Stimulated activated effector memory CD8-positive, alpha-beta T cell treated with anti-CD3 and anti-CD28 coated beads, Interleukin-12 subunit alpha, Interleukin-12 subunit beta, amount 100 ng/mL, for 72 hours (primary cell): ENCODE measurements around the gene INSYN2B.

Source experiments
- ATAC-seq: fragments of 150-1000 bp; cut with Tn5 transposase; 2 replicates; pipeline ENCODE4 v1.10.0; 2021
- DNase-seq, 2 donors: peaks; one replicate each; pipeline ENCODE4 v3.0.0; 2021 to 2022; ENCODE audit warnings: low spot score in 2 of 2
- H3K27ac Mint-ChIP-seq: one replicate; pipeline ENCODE4 v1.8.0; 2022; ENCODE audit warnings: mild to moderate bottlenecking, mixed read lengths
- H3K36me3 Mint-ChIP-seq: one replicate; pipeline ENCODE4 v1.8.0; 2022; ENCODE audit warnings: mild to moderate bottlenecking, mixed read lengths
- H3K4me1 Mint-ChIP-seq: one replicate; pipeline ENCODE4 v1.8.0; 2022; ENCODE audit warnings: mixed read lengths
- H3K4me3 Mint-ChIP-seq: one replicate; pipeline ENCODE4 v1.8.0; 2022; ENCODE audit warnings: mild to moderate bottlenecking, mixed read lengths
- H3K9me3 Mint-ChIP-seq: one replicate; pipeline ENCODE4 v1.8.0; 2022; ENCODE audit warnings: mixed read lengths

Gene INSYN2B

DNA sequence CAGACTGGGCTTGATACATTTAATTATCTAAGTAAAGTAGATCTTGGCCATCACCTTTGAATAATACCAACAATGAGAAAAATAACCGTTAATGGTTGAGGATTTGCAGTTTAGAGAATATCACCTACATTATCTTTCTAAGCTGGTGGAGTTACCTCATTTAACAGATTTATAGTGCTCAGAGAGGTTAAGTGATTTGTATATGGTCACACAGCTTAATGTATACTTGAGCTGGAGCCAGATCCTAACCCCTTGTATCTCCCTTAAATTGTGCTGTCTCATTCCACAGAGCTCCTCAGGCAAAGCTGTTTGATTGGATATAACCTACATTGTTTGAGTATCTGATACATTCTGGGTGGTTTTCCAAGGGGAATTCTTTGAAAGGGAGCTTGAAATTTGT is 57.8 kb downstream of the INSYN2B start:
- no peak for ATAC-seq
- H3K27ac Mint-ChIP-seq, result peak overlapping the region; percentile 43

GRCh38 chr5:169921949-169922348 is 58.3 kb downstream of the INSYN2B start:
- Mint-ChIP-seq H3K9me3 (no peaks in the 10 kb centered on the region), H3K36me3 (peaks cover 17% of the 10 kb centered on the region), H3K27ac (no peak overlapping the region), H3K4me1 (peaks cover 49% of the 10 kb centered on the region), H3K4me3 (no peak overlapping the region)
- ATAC-seq, result no peak
- DNase-seq, result no peak

More for the DNA sequence above, 57.8 kb downstream of the INSYN2B start:
- Mint-ChIP-seq H3K9me3 (no peaks in the 10 kb centered on the region), H3K4me1 (peaks cover 49% of the 10 kb centered on the region), H3K36me3 (peaks cover 12% of the 10 kb centered on the region), H3K4me3 (no peak overlapping the region)
- DNase-seq, result no peak

DNA sequence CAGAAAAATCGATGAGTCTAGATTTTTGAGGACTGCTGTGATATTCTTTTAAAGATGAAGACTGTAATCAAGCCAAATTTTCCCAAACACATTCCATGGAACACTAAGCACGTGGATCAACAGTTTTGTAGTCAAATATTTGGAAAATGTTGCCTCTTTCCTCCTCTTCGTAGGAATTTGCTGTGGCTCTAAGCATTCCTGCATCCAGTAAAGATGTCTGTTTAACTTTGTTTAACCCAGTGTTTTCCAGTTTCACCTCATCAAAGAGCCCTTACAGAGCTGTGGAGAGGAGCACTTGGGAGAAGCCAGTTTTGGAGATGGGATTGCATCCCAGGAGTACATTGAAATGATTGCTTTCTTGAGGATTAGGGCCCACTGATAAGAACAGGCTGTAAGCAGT is 58.9 kb downstream of the INSYN2B start:
- no peaks in the 10 kb centered on the region for H3K9me3 Mint-ChIP-seq
- ATAC-seq (no peak), DNase-seq (no peak)
- H3K27ac Mint-ChIP-seq, result no peak overlapping the region
- peaks cover 44% of the 10 kb centered on the region for H3K4me1 Mint-ChIP-seq
- H3K4me3 Mint-ChIP-seq, result no peak overlapping the region
- H3K36me3 Mint-ChIP-seq, result peaks cover 17% of the 10 kb centered on the region

DNA sequence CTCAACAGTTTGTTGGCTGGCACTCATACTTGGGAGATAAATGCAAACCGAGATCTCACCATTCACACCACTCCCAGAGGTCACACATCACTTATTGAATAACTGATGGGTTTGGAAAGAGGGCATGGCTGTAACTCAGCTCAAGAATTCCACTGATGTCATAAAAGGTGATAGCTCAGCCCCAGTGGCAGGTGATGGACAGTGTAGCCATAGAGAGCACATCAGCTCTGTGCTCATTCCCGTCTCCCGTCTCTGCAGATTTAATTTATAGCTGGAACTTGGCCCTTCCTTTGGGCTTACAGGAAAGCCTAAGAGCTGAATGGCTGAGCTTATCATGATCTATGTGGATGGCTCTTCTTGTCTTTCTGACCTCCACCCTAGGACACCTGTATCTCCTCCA is 59.8 kb downstream of the INSYN2B start:
- no peak overlapping the region for H3K27ac Mint-ChIP-seq
- H3K36me3 Mint-ChIP-seq, result peaks cover 17% of the 10 kb centered on the region
- DNase-seq (no peak), ATAC-seq (no peak)
- no peak overlapping the region for H3K4me3 Mint-ChIP-seq
- H3K4me1 Mint-ChIP-seq, result peaks cover 40% of the 10 kb centered on the region
- H3K9me3 Mint-ChIP-seq, result no peaks in the 10 kb centered on the region

GRCh38 chr5:169918228-169918627 is 62.1 kb downstream of the INSYN2B start:
- no peak overlapping the region for H3K4me3 Mint-ChIP-seq

GRCh38 chr5:169917500-169917899 is 62.8 kb downstream of the INSYN2B start:
- Mint-ChIP-seq H3K36me3 (peaks cover 8% of the 10 kb centered on the region), H3K27ac (no peak overlapping the region), H3K9me3 (no peaks in the 10 kb centered on the region), H3K4me3 (no peak overlapping the region), H3K4me1 (peaks cover 23% of the 10 kb centered on the region)
- DNase-seq (no peak), ATAC-seq (no peak)

More at GRCh38 chr5:169918228-169918627, 62.1 kb downstream of the INSYN2B start:
- DNase-seq (no peak), ATAC-seq (no peak)
- Mint-ChIP-seq H3K4me1 (peaks cover 23% of the 10 kb centered on the region), H3K27ac (no peak overlapping the region), H3K9me3 (no peaks in the 10 kb centered on the region), H3K36me3 (peaks cover 8% of the 10 kb centered on the region)

GRCh38 chr5:169914766-169915165 is 65.5 kb downstream of the INSYN2B start:
- no peak overlapping the region for H3K27ac Mint-ChIP-seq
- ATAC-seq (no peak), DNase-seq (no peak)
- H3K4me3 Mint-ChIP-seq, result no peak overlapping the region
- peaks cover 16% of the 10 kb centered on the region for H3K36me3 Mint-ChIP-seq
- peaks cover 16% of the 10 kb centered on the region for H3K4me1 Mint-ChIP-seq
- no peaks in the 10 kb centered on the region for H3K9me3 Mint-ChIP-seq

DNA sequence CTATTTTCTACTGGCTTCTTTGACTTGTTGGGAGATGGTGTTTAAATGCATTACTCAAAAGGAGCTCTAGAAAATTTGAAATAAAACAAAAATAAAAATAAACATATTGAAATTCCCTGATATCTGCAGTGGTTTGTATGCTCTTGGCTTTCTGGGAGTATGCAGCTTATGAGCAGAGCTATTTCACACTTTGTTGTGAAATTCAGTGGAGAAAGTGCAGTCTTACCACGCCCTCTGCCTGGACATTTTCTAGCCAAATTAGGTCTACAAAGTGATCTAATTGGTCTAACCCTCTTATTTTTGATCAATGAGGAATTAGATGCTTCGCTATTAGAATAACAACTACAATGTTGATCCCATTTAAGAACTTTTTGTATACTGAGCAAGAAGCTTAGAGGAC is 66.8 kb downstream of the INSYN2B start:
- DNase-seq (no peak), ATAC-seq (no peak)
- Mint-ChIP-seq H3K4me3 (no peak overlapping the region), H3K9me3 (no peaks in the 10 kb centered on the region), H3K27ac (no peak overlapping the region), H3K36me3 (peaks cover 16% of the 10 kb centered on the region), H3K4me1 (peaks cover 9% of the 10 kb centered on the region)

- Mint-ChIP-seq H3K27ac (no peak overlapping the region), H3K9me3 (no peaks in the 10 kb centered on the region), H3K4me3 (no peak overlapping the region), H3K36me3 (peaks cover 8% of the 10 kb centered on the region), H3K4me1 (no peaks in the 10 kb centered on the region)
- no peak for ATAC-seq
- DNase-seq, result no peak
These were observed 68.7 kb downstream of the INSYN2B start for GRCh38 chr5:169911448-169912212.

DNA sequence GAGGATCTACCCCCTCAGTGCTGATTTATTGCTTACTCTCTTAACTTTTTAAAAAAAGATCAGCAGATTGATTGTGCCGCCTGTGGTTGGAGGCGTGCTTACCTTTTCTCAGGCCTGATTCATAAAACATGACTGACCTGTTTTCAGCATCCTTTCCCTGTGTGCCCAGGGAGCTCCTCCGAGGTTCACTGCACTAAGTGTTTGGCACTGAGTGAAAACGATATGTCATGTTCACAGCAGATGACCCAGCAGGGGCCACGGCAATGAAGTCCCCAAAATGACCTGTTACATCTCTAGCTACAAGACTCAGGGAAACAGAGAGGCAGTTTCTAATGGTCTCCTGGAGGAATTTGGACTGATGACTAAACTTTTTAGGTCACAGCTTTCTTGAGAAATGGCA is 69.9 kb downstream of the INSYN2B start:
- ATAC-seq (no peak), DNase-seq (no peak)
- H3K27ac Mint-ChIP-seq, result no peak overlapping the region
- peaks cover 8% of the 10 kb centered on the region for H3K36me3 Mint-ChIP-seq
- H3K4me1 Mint-ChIP-seq, result no peaks in the 10 kb centered on the region
- H3K9me3 Mint-ChIP-seq, result no peaks in the 10 kb centered on the region
- no peak overlapping the region for H3K4me3 Mint-ChIP-seq

DNA sequence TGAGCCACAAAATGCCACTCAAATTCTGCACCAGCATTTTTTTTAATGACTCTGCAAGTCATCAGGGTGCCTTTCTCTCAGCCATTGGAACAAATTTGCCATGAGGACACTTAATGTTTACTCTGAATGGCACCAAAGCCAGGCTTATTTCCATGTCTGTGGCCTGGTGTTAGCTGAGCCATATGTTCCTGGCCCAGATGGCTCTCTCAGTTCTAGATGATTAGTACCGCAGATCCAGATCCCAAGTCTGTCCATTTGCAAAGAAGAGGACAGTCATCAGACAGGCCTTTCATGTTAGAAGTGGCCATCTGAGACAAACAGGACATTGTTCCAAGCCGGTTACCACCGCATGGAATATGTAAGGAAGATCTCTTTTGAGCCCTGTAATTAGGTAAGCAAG is 70.3 kb downstream of the INSYN2B start:
- no peaks in the 10 kb centered on the region for H3K4me1 Mint-ChIP-seq
- ATAC-seq, result no peak
- H3K9me3 Mint-ChIP-seq, result no peaks in the 10 kb centered on the region
- peaks cover 8% of the 10 kb centered on the region for H3K36me3 Mint-ChIP-seq
- no peak for DNase-seq
- H3K4me3 Mint-ChIP-seq, result no peak overlapping the region
- no peak overlapping the region for H3K27ac Mint-ChIP-seq

- Mint-ChIP-seq H3K4me3 (no peak overlapping the region), H3K4me1 (no peaks in the 10 kb centered on the region), H3K9me3 (no peaks in the 10 kb centered on the region), H3K36me3 (peaks cover 8% of the 10 kb centered on the region), H3K27ac (no peak overlapping the region)
- no peak for ATAC-seq
- no peak for DNase-seq
These were observed 71.4 kb downstream of the INSYN2B start for GRCh38 chr5:169908864-169909263.

DNA sequence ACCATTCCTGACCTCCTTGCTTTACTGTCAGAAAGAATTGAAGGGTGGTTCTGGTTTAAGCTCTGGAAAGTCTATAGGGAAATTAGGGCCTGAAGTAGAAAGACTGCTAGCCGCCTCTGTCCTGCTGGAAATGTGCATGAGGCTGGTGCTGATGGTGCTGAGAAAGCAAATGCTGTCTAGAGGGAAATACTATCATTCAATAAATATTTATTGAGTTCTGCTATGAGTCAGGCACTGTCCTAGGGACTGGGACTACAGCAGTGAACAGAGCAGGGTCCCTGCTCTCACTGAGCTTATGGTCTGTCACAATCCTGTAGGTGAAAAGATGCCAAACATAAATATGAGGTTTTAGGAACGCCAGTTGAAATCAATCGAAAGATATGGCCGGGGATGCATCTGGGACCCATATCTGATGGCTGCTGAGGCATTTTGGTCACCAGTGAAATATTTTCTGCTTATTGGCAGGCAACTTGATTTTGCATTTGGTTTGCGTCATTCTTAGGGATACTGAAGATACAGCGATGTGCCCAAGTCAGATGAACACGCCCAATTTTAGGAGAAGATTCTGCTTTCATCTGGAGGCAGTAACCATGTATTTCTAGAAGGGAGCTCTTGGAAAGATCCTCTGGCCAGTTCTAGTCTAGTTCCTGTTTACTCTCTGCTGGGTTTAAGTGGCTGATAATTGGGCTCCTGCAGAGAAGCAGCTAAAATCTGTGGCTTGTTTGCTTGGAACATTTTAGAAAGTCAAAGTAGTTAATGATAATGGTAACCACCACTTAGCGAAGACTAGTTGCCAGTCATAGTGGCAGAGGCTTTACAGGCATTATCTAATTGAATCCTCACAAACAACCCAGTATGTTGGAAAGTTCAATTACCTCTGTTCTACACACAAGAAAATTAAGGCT is 73.3 kb downstream of the INSYN2B start:
- ATAC-seq, result no peak
- peaks cover 23% of the 10 kb centered on the region for H3K36me3 Mint-ChIP-seq
- DNase-seq, result no peak
- no peak overlapping the region for H3K27ac Mint-ChIP-seq
- no peaks in the 10 kb centered on the region for H3K9me3 Mint-ChIP-seq
- no peak overlapping the region for H3K4me3 Mint-ChIP-seq
- H3K4me1 Mint-ChIP-seq, result peaks cover 14% of the 10 kb centered on the region

- H3K27ac Mint-ChIP-seq, result peak overlapping the region; percentile 60
- no peak overlapping the region for H3K4me3 Mint-ChIP-seq
- peaks cover 33% of the 10 kb centered on the region for H3K4me1 Mint-ChIP-seq
- H3K9me3 Mint-ChIP-seq, result no peaks in the 10 kb centered on the region
- H3K36me3 Mint-ChIP-seq, result peaks cover 23% of the 10 kb centered on the region
- ATAC-seq, result no peak
- DNase-seq, result no peak
These were observed 75.3 kb downstream of the INSYN2B start for GRCh38 chr5:169905017-169905416.

GRCh38 chr5:169904508-169904907 is 75.8 kb downstream of the INSYN2B start:
- peak overlapping the region; percentile 60 for H3K27ac Mint-ChIP-seq
- DNase-seq (no peak), ATAC-seq (no peak)
- H3K9me3 Mint-ChIP-seq, result no peaks in the 10 kb centered on the region
- peaks cover 36% of the 10 kb centered on the region for H3K4me1 Mint-ChIP-seq
- H3K36me3 Mint-ChIP-seq, result peaks cover 23% of the 10 kb centered on the region
- H3K4me3 Mint-ChIP-seq, result no peak overlapping the region

DNA sequence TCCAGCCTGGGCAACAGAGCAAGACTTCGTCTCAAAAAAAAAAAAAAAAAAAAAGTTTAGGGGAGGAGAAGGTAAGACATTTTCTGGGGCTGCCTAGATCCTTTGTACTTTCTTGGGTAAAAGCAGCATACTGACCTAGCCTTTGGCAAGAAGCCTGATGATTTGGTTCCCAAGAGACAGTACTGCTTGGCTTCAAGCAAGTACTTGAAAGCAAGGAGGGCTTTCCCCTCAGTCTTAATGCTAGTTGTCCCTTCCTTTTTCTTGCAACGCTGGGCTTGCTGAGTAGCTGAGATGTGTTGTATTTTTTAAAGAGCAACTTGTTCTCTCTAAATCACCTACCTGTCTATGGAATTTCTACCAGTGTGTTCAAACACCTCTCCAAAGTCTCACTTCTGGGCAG is 76.2 kb downstream of the INSYN2B start:
- DNase-seq (no peak), ATAC-seq (no peak)
- Mint-ChIP-seq H3K4me1 (peaks cover 36% of the 10 kb centered on the region), H3K36me3 (peaks cover 23% of the 10 kb centered on the region), H3K27ac (peak overlapping the region; percentile 60), H3K4me3 (no peak overlapping the region), H3K9me3 (no peaks in the 10 kb centered on the region)
